ENCODE measurements around the gene PLEKHM2. TPM values are rescaled to one million over a fixed set of nuclear protein-coding genes. Genes with fewer than 3 reads are reported as not detected.

PLEKHM2 gene
- total RNA-seq, 1 experiment from 2014 or later, result 38.5 TPM

GRCh38 chr1:15761366-15762128 is 77.4 kb downstream of the PLEKHM2 start:
- ATAC-seq, result no peak
- no peak overlapping the region for H3K9ac ChIP-seq (ENCODE audit: low read length)
- H3K9me2 ChIP-seq (ENCODE audit: insufficient read depth), result no peaks in the 10 kb centered on the region
- no peak for DNase-seq (ENCODE audit: low read depth, low spot score)
- POLR2A ChIA-PET, result interaction anchor here (0.7 kb wide), 1 partner anchor 37 kb away, joined by 3 read pairs; no protein-coding TSS in a partner anchor
- no peak overlapping the region for H3K27ac ChIP-seq (ENCODE audit: low read depth, low read length)
- CTCF ChIA-PET, result interaction anchor here (1.1 kb wide), 1 partner anchor 31 kb away, joined by 3 read pairs; no protein-coding TSS in a partner anchor
- RAD21 ChIA-PET (ENCODE audit: low non-redundant PET in 1 of 2, low total read pairs in 2 of 2, uncharacterized antibody in 2 of 2, unreplicated experiment in 2 of 2), result no interaction called here
- H3K27me3 ChIP-seq (ENCODE audit: insufficient read depth, low read length), result no peaks in the 10 kb centered on the region
- H3K4me1 ChIP-seq (ENCODE audit: control insufficient read depth in 1 of 2, insufficient read depth in 2 of 2, low read length in 2 of 2), result peaks cover 8 to 30% of the 10 kb centered on the region in 2 experiments; a peak in 3 of 4 replicates
- H3K9me3 ChIP-seq (ENCODE audit: control insufficient read depth in 1 of 2, insufficient read depth in 1 of 2, low read depth in 1 of 2, low read length in 2 of 2), result no peaks in the 10 kb centered on the region
- H4K20me1 ChIP-seq (ENCODE audit: insufficient read depth), result no peaks in the 10 kb centered on the region
- no peak for TF ChIP-seq ZFX (IDR thresholded peaks at IDR 0.05)
- no peak for TF ChIP-seq SRF (IDR thresholded peaks at IDR 0.05; ENCODE audit: low read depth)
- TF ChIP-seq SP1 (IDR thresholded peaks at IDR 0.05; ENCODE audit: low read depth), result no peak
- no peak for TF ChIP-seq TCF7L2 (IDR thresholded peaks at IDR 0.05; ENCODE audit: borderline replicate concordance, extremely low read depth, insufficient read depth, insufficient read length)
- TF ChIP-seq, protein P1, sequence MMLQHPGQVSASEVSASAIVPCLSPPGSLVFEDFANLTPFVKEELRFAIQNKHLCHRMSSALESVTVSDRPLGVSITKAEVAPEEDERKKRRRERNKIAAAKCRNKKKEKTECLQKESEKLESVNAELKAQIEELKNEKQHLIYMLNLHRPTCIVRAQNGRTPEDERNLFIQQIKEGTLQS (IDR thresholded peaks at IDR 0.05), result no peak
- no peak for TF ChIP-seq SIN3A (IDR thresholded peaks at IDR 0.05; ENCODE audit: low read depth)
- no peak for TF ChIP-seq CTCF (IDR thresholded peaks at IDR 0.05 in 2 of 3, conservative IDR thresholded peaks at IDR 0.05 in 1 of 3; ENCODE audit: borderline replicate concordance in 1 of 3, insufficient read depth in 1 of 3, low read depth in 2 of 3, low read length in 2 of 3)
- no peak for TF ChIP-seq FOSL1 (IDR thresholded peaks at IDR 0.05; ENCODE audit: low read depth)
- no peak for TF ChIP-seq JUND (IDR thresholded peaks at IDR 0.05)
- TF ChIP-seq EZH2 (IDR thresholded peaks at IDR 0.05), result no peak
- no peak for TF ChIP-seq CBX3 (IDR thresholded peaks at IDR 0.05; ENCODE audit: low read depth)
- TF ChIP-seq, protein P2, sequence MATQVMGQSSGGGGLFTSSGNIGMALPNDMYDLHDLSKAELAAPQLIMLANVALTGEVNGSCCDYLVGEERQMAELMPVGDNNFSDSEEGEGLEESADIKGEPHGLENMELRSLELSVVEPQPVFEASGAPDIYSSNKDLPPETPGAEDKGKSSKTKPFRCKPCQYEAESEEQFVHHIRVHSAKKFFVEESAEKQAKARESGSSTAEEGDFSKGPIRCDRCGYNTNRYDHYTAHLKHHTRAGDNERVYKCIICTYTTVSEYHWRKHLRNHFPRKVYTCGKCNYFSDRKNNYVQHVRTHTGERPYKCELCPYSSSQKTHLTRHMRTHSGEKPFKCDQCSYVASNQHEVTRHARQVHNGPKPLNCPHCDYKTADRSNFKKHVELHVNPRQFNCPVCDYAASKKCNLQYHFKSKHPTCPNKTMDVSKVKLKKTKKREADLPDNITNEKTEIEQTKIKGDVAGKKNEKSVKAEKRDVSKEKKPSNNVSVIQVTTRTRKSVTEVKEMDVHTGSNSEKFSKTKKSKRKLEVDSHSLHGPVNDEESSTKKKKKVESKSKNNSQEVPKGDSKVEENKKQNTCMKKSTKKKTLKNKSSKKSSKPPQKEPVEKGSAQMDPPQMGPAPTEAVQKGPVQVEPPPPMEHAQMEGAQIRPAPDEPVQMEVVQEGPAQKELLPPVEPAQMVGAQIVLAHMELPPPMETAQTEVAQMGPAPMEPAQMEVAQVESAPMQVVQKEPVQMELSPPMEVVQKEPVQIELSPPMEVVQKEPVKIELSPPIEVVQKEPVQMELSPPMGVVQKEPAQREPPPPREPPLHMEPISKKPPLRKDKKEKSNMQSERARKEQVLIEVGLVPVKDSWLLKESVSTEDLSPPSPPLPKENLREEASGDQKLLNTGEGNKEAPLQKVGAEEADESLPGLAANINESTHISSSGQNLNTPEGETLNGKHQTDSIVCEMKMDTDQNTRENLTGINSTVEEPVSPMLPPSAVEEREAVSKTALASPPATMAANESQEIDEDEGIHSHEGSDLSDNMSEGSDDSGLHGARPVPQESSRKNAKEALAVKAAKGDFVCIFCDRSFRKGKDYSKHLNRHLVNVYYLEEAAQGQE (IDR thresholded peaks at IDR 0.05; ENCODE audit: low read depth), result no peak
- TF ChIP-seq POLR2A (IDR thresholded peaks at IDR 0.05; ENCODE audit: borderline replicate concordance, extremely low read depth, insufficient read depth, insufficient read length), result no peak
- H3K36me3 ChIP-seq (ENCODE audit: control insufficient read depth in 1 of 2, insufficient read depth in 2 of 2, low read length in 2 of 2), result no peaks in the 10 kb centered on the region
- no peaks in the 10 kb centered on the region for H3K79me2 ChIP-seq (ENCODE audit: insufficient read depth, low read length)
- BruUV-seq (replicated peaks), result no TSS peak
- no peak overlapping the region for H3K4me2 ChIP-seq (ENCODE audit: low read length)
- intact Hi-C loops (cut with micrococcal nuclease), result no loop called here
- H3K4me3 ChIP-seq (replicated peaks in 1 of 2; ENCODE audit: low read depth in 1 of 2, low read length in 2 of 2), result no peak overlapping the region
- H2AFZ ChIP-seq (ENCODE audit: low read depth, low read length, poor library complexity, severe bottlenecking), result no peak overlapping the region

Data from HCT116 (cell line).